ENCODE data around the gene MB.

Gene MB

GRCh38 chr22:35612903-35613302 is 4.2 kb downstream of the MB start:
- H3K27ac ChIP-seq (replicated peaks), result no peak overlapping the region
- no peak overlapping the region for H3K4me3 ChIP-seq (replicated peaks; ENCODE audit: insufficient read depth, low read length)
- no peak for DNase-seq (ENCODE audit: low read depth in 1 of 2, low spot score in 1 of 2)
- no peaks in the 10 kb centered on the region for H3K27me3 ChIP-seq (ENCODE audit: insufficient read depth, poor library complexity, severe bottlenecking)
- no peak for TF ChIP-seq POLR2AphosphoS5 (IDR thresholded peaks at IDR 0.05; ENCODE audit: low read depth)
- no peak for TF ChIP-seq CTCF (IDR thresholded peaks at IDR 0.05; ENCODE audit: insufficient read depth, low read length)
- TF ChIP-seq SPI1 (IDR thresholded peaks at IDR 0.05; ENCODE audit: borderline replicate concordance, low read depth), result no peak
- TF ChIP-seq REST (IDR thresholded peaks at IDR 0.05; ENCODE audit: insufficient replicate concordance, low read depth), result no peak
- TF ChIP-seq GABPA (IDR thresholded peaks at IDR 0.05; ENCODE audit: low read depth), result no peak

GRCh38 chr22:35611891-35612576 is 5.1 kb downstream of the MB start:
- Histone ChIP-seq H3K27ac (replicated peaks) (no peak overlapping the region), H3K4me3 (replicated peaks; ENCODE audit: insufficient read depth, low read length) (no peak overlapping the region), H3K27me3 (ENCODE audit: insufficient read depth, poor library complexity, severe bottlenecking) (no peaks in the 10 kb centered on the region)
- DNase-seq (ENCODE audit: low read depth in 1 of 2, low spot score in 1 of 2), result no peak
- TF ChIP-seq POLR2AphosphoS5 (IDR thresholded peaks at IDR 0.05; ENCODE audit: low read depth) (no peak), SPI1 (IDR thresholded peaks at IDR 0.05; ENCODE audit: borderline replicate concordance, low read depth) (no peak), REST (IDR thresholded peaks at IDR 0.05; ENCODE audit: insufficient replicate concordance, low read depth) (no peak), CTCF (IDR thresholded peaks at IDR 0.05; ENCODE audit: insufficient read depth, low read length) (no peak)

DNA sequence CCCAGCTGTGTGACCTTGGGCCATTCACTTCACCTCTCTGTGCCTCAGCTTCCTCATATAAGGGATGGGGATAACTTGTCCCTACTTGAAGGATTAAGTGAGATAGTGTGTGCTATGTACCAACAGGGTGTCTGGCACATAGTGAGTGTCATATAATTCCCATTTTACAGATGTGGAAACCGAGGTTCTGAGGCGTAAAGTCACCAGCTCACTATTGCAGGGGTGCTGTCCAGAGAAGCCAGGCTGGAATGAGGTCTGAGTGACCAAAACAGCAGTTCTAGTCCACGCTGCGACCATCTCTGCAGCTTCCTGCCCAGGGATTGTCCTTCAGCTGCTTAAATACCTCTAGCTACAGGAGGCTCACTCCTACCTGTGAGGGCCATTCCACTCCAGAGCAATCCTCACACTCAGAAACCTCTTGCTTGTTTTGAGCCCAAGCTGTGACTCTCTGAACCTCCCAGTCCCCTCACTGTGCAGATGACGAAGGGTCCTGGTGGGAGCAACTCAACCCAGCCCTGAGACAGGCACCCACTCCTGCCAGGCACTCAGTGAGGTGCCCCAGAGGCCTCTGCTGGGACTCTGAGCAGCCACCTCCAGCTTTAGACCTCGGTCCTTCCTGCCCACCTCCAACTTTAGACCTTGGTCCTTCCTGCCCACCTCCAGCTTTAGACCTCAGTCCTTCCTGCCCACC is 5.8 kb downstream of the MB start:
- DNase-seq (ENCODE audit: low read depth in 1 of 2, low spot score in 1 of 2), result no peak
- Histone ChIP-seq H3K4me3 (replicated peaks; ENCODE audit: insufficient read depth, low read length) (no peak overlapping the region), H3K27ac (replicated peaks) (no peak overlapping the region), H3K27me3 (ENCODE audit: insufficient read depth, poor library complexity, severe bottlenecking) (no peaks in the 10 kb centered on the region)
- TF ChIP-seq REST (IDR thresholded peaks at IDR 0.05; ENCODE audit: insufficient replicate concordance, low read depth) (no peak), POLR2AphosphoS5 (IDR thresholded peaks at IDR 0.05; ENCODE audit: low read depth) (no peak), SPI1 (IDR thresholded peaks at IDR 0.05; ENCODE audit: borderline replicate concordance, low read depth) (no peak), CTCF (IDR thresholded peaks at IDR 0.05; ENCODE audit: insufficient read depth, low read length) (no peak), GABPA (IDR thresholded peaks at IDR 0.05; ENCODE audit: low read depth) (no peak)
